ENCODE measurements around the gene ELAPOR2.

Gene ELAPOR2

GRCh38 chr7:87032604-87033339, 26.7 kb downstream of the ELAPOR2 start:
- ChIA-PET POLR2A (no interaction called here), CTCF (no interaction called here)
- TF ChIP-seq ELF4 (IDR thresholded peaks at IDR 0.05): no peak
- DNase-seq (ENCODE audit: extremely low spot score): no peak

DNA sequence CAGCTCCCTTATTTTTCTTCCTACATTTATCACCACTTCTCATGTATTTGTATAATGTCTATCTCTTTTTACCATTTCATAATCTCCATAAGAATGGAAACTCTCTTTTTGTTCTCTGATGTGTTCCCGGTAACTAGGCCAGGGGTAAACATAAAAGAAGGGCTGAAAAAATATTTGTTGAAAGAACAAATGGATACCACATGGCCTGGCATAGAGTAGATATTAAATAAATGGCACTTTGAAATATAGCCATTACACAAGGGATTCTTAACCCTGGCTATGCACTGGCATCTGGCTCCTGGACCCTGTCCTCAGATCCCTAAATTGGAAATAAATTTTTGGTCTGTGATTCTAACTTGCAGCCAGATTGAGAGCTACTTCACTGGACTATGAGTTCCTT, 30.4 kb downstream of the ELAPOR2 start:
- CTCF ChIA-PET: interaction anchor here (0.5 kb wide), 1 partner anchor 18 kb away, joined by 3 read pairs; no protein-coding TSS in a partner anchor
- POLR2A ChIA-PET: no interaction called here
- TF ChIP-seq, protein P1, sequence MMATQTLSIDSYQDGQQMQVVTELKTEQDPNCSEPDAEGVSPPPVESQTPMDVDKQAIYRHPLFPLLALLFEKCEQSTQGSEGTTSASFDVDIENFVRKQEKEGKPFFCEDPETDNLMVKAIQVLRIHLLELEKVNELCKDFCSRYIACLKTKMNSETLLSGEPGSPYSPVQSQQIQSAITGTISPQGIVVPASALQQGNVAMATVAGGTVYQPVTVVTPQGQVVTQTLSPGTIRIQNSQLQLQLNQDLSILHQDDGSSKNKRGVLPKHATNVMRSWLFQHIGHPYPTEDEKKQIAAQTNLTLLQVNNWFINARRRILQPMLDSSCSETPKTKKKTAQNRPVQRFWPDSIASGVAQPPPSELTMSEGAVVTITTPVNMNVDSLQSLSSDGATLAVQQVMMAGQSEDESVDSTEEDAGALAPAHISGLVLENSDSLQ (IDR thresholded peaks at IDR 0.05): no peak
- TF ChIP-seq ELF4 (IDR thresholded peaks at IDR 0.05): no peak
- no peak for TF ChIP-seq CTBP1 (IDR thresholded peaks at IDR 0.05; ENCODE audit: borderline replicate concordance)
- no peak for TF ChIP-seq HDGF (IDR thresholded peaks at IDR 0.05; ENCODE audit: borderline replicate concordance)
- TF ChIP-seq BHLHE40 (IDR thresholded peaks at IDR 0.05; ENCODE audit: borderline replicate concordance): no peak
- TF ChIP-seq SUZ12 (IDR thresholded peaks at IDR 0.05): no peak
- no peak for TF ChIP-seq ARNT (IDR thresholded peaks at IDR 0.05)
- no peak for TF ChIP-seq SP1 (IDR thresholded peaks at IDR 0.05)
- TF ChIP-seq LEF1 (IDR thresholded peaks at IDR 0.05; ENCODE audit: borderline replicate concordance): no peak
- TF ChIP-seq ZNF384 (IDR thresholded peaks at IDR 0.05): no peak
- TF ChIP-seq L3MBTL2 (conservative IDR thresholded peaks at IDR 0.05): no peak
- TF ChIP-seq FOXK2 (IDR thresholded peaks at IDR 0.05): no peak
- no peak for DNase-seq (ENCODE audit: extremely low spot score)

GRCh38 chr7:87028636-87029035, 30.8 kb downstream of the ELAPOR2 start:
- POLR2A ChIA-PET: no interaction called here
- CTCF ChIA-PET: interaction anchor here (0.5 kb wide), 1 partner anchor 18 kb away, joined by 3 read pairs; no protein-coding TSS in a partner anchor
- DNase-seq (ENCODE audit: extremely low spot score): no peak
- TF ChIP-seq FOXA1 (IDR thresholded peaks at IDR 0.05) (no peak), SUZ12 (IDR thresholded peaks at IDR 0.05) (no peak), CTBP1 (IDR thresholded peaks at IDR 0.05; ENCODE audit: borderline replicate concordance) (no peak), LEF1 (IDR thresholded peaks at IDR 0.05; ENCODE audit: borderline replicate concordance) (no peak), BHLHE40 (IDR thresholded peaks at IDR 0.05; ENCODE audit: borderline replicate concordance) (no peak), ARNT (IDR thresholded peaks at IDR 0.05) (no peak), TARDBP (IDR thresholded peaks at IDR 0.05) (no peak), ZNF384 (IDR thresholded peaks at IDR 0.05) (no peak), SP1 (IDR thresholded peaks at IDR 0.05) (no peak), L3MBTL2 (conservative IDR thresholded peaks at IDR 0.05) (no peak), HDGF (IDR thresholded peaks at IDR 0.05; ENCODE audit: borderline replicate concordance) (no peak), FOXK2 (IDR thresholded peaks at IDR 0.05) (no peak)
- TF ChIP-seq, protein P1 (IDR thresholded peaks at IDR 0.05): no peak

GRCh38 chr7:87027900-87028299, 31.6 kb downstream of the ELAPOR2 start:
- no peak for DNase-seq (ENCODE audit: extremely low spot score)
- CTCF ChIA-PET: no interaction called here
- POLR2A ChIA-PET: no interaction called here
- TF ChIP-seq SUZ12 (IDR thresholded peaks at IDR 0.05) (no peak), FOXM1 (IDR thresholded peaks at IDR 0.05; ENCODE audit: borderline replicate concordance) (no peak), HDGF (IDR thresholded peaks at IDR 0.05; ENCODE audit: borderline replicate concordance) (no peak), ZNF384 (IDR thresholded peaks at IDR 0.05) (no peak), SP1 (IDR thresholded peaks at IDR 0.05) (no peak), CTBP1 (IDR thresholded peaks at IDR 0.05; ENCODE audit: borderline replicate concordance) (no peak), TARDBP (IDR thresholded peaks at IDR 0.05) (no peak), FOXK2 (IDR thresholded peaks at IDR 0.05) (no peak), LEF1 (IDR thresholded peaks at IDR 0.05; ENCODE audit: borderline replicate concordance) (no peak), BHLHE40 (IDR thresholded peaks at IDR 0.05; ENCODE audit: borderline replicate concordance) (no peak), NFRKB (IDR thresholded peaks at IDR 0.05) (no peak), ELF4 (IDR thresholded peaks at IDR 0.05) (no peak)
- TF ChIP-seq, protein P1 (IDR thresholded peaks at IDR 0.05): no peak

DNA sequence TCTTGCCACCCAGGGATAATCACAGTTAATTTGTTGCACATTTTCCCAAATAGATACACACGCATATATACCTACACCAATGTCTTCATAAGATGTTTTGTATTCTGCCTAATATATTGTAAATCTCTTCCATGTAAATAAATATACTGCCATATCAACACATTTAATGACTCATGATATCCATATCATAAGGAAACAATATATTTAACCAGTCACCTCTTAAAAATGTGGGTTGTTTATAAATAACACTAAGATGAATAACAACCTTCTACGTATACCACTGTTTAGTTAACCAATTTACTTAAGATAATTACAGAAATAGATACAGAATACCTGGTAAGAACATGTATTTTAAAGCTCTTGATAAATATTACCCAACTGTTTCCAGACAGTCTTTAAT, 38.2 kb downstream of the ELAPOR2 start:
- ChIA-PET POLR2A (no interaction called here), CTCF (interaction anchor here (1.2 kb wide), 1 partner anchor 36 kb away, joined by 3 read pairs; no protein-coding TSS in a partner anchor)
- no peak for DNase-seq (ENCODE audit: extremely low spot score)
- TF ChIP-seq CTBP1 (IDR thresholded peaks at IDR 0.05; ENCODE audit: borderline replicate concordance) (no peak), FOXK2 (IDR thresholded peaks at IDR 0.05) (no peak), FOXM1 (IDR thresholded peaks at IDR 0.05; ENCODE audit: borderline replicate concordance) (no peak), HDGF (IDR thresholded peaks at IDR 0.05; ENCODE audit: borderline replicate concordance) (no peak), L3MBTL2 (conservative IDR thresholded peaks at IDR 0.05) (no peak), NFRKB (IDR thresholded peaks at IDR 0.05) (no peak), TARDBP (IDR thresholded peaks at IDR 0.05) (no peak), SP1 (IDR thresholded peaks at IDR 0.05) (no peak), FOXA1 (IDR thresholded peaks at IDR 0.05) (no peak), BHLHE40 (IDR thresholded peaks at IDR 0.05; ENCODE audit: borderline replicate concordance) (no peak)
- TF ChIP-seq, protein P1 (IDR thresholded peaks at IDR 0.05): no peak

- DNase-seq (ENCODE audit: extremely low spot score): no peak
- ChIA-PET POLR2A (no interaction called here), CTCF (no interaction called here)
- TF ChIP-seq L3MBTL2 (conservative IDR thresholded peaks at IDR 0.05) (no peak), TARDBP (IDR thresholded peaks at IDR 0.05) (no peak), FOXA1 (IDR thresholded peaks at IDR 0.05) (no peak), CTBP1 (IDR thresholded peaks at IDR 0.05; ENCODE audit: borderline replicate concordance) (no peak), SP1 (IDR thresholded peaks at IDR 0.05) (no peak), ARNT (IDR thresholded peaks at IDR 0.05) (no peak)
- TF ChIP-seq, protein P1 (IDR thresholded peaks at IDR 0.05): no peak
These were observed 42.8 kb downstream of the ELAPOR2 start for GRCh38 chr7:87016606-87017005.
